ENCODE data around the gene RCE1. TPM values are rescaled to one million over a fixed set of nuclear protein-coding genes. Genes with fewer than 3 reads are reported as not detected.

Gene RCE1
- total RNA-seq, 1 experiment from 2014 or later, result 33.1 TPM

GRCh38 chr11:66856496-66857233 lies 13.4 kb downstream of the RCE1 start, which contains the start of gene LRFN4:
Gene LRFN4 (plus strand): TSS chr11:66857064. CDS start chr11:66857745, 681 bp downstream.
- H3K4me3 ChIP-seq (ENCODE audit: low read depth, low read length, poor library complexity, severe bottlenecking), result peak within 1 kb of the TSS; percentile 72
- H3K27me3 ChIP-seq (replicated peaks; ENCODE audit: insufficient read depth, low read depth, low read length, poor library complexity), result no peaks in the 10 kb centered on the region
- H3K4me1 ChIP-seq (ENCODE audit: insufficient read depth, low read length, poor library complexity, severe bottlenecking), result peaks cover 16% of the 10 kb centered on the region
- peak within 1 kb of the TSS; percentile 69 for H3K27ac ChIP-seq (ENCODE audit: low read depth, low read length, poor library complexity, severe bottlenecking)
- intact Hi-C loops (cut with micrococcal nuclease; ENCODE audit: unreplicated experiment), result no loop called here
- DNase-seq (ENCODE audit: low spot score), result peak; percentile 80
- POLR2A ChIA-PET (ENCODE audit: low non-redundant PET), result no interaction called here
- TF ChIP-seq CTCF (conservative IDR thresholded peaks at IDR 0.05; ENCODE audit: low read depth, low read length) (no peak), EZH2 (IDR thresholded peaks at IDR 0.05; ENCODE audit: borderline replicate concordance, low read depth, low read length, poor library complexity, severe bottlenecking) (no peak)
- peaks cover 11% of the 10 kb centered on the region for H3K36me3 ChIP-seq (ENCODE audit: insufficient read depth, low read length, poor library complexity, severe bottlenecking)
- H3K9me3 ChIP-seq (ENCODE audit: low read depth, low read length, poor library complexity, severe bottlenecking), result no peaks in the 10 kb centered on the region
- no TSS peak for BruUV-seq (replicated peaks)
- CTCF ChIA-PET, result interaction anchor here (0.7 to 0.9 kb wide), 2 partner anchors 15 to 495 kb away, joined by 4 to 6 read pairs; no protein-coding TSS in a partner anchor

- CTCF ChIA-PET, result interaction anchor here (0.5 kb wide), 1 partner anchor 64 kb away, joined by 3 read pairs; no protein-coding TSS in a partner anchor
- H3K27ac ChIP-seq (ENCODE audit: low read depth, low read length, poor library complexity, severe bottlenecking), result peak overlapping the region; percentile 69
Observed at GRCh38 chr11:66857234-66857926, 14.1 kb downstream of the RCE1 start.

GRCh38 chr11:66857927-66858185 lies 14.6 kb downstream of the RCE1 start:
- Histone ChIP-seq H3K4me3 (ENCODE audit: low read depth, low read length, poor library complexity, severe bottlenecking) (peak overlapping the region; percentile 72), H3K4me1 (ENCODE audit: insufficient read depth, low read length, poor library complexity, severe bottlenecking) (peaks cover 16% of the 10 kb centered on the region), H3K36me3 (ENCODE audit: insufficient read depth, low read length, poor library complexity, severe bottlenecking) (peaks cover 11% of the 10 kb centered on the region), H3K27ac (ENCODE audit: low read depth, low read length, poor library complexity, severe bottlenecking) (peak overlapping the region; percentile 69), H3K9me3 (ENCODE audit: low read depth, low read length, poor library complexity, severe bottlenecking) (no peaks in the 10 kb centered on the region), H3K27me3 (replicated peaks; ENCODE audit: insufficient read depth, low read depth, low read length, poor library complexity) (no peaks in the 10 kb centered on the region)
- intact Hi-C loops (cut with micrococcal nuclease; ENCODE audit: unreplicated experiment), result no loop called here
- ChIA-PET CTCF (interaction anchor here (0.5 kb wide), 1 partner anchor 65 kb away, joined by 3 read pairs; no protein-coding TSS in a partner anchor), POLR2A (ENCODE audit: low non-redundant PET) (no interaction called here)
- no TSS peak for BruUV-seq (replicated peaks)
- peak; percentile 26 for DNase-seq (ENCODE audit: low spot score)
- TF ChIP-seq EZH2 (IDR thresholded peaks at IDR 0.05; ENCODE audit: borderline replicate concordance, low read depth, low read length, poor library complexity, severe bottlenecking) (no peak), CTCF (conservative IDR thresholded peaks at IDR 0.05; ENCODE audit: low read depth, low read length) (no peak)

More at GRCh38 chr11:66857234-66857926, 14.1 kb downstream of the RCE1 start:
- POLR2A ChIA-PET (ENCODE audit: low non-redundant PET), result no interaction called here
- TSS peak; percentile 27 for BruUV-seq (replicated peaks)
- Histone ChIP-seq H3K36me3 (ENCODE audit: insufficient read depth, low read length, poor library complexity, severe bottlenecking) (peaks cover 11% of the 10 kb centered on the region), H3K9me3 (ENCODE audit: low read depth, low read length, poor library complexity, severe bottlenecking) (no peaks in the 10 kb centered on the region), H3K4me1 (ENCODE audit: insufficient read depth, low read length, poor library complexity, severe bottlenecking) (peaks cover 16% of the 10 kb centered on the region), H3K27me3 (replicated peaks; ENCODE audit: insufficient read depth, low read depth, low read length, poor library complexity) (no peaks in the 10 kb centered on the region), H3K4me3 (ENCODE audit: low read depth, low read length, poor library complexity, severe bottlenecking) (peak overlapping the region; percentile 72)
- DNase-seq (ENCODE audit: low spot score), result peak; percentile 40
- TF ChIP-seq EZH2 (IDR thresholded peaks at IDR 0.05; ENCODE audit: borderline replicate concordance, low read depth, low read length, poor library complexity, severe bottlenecking) (no peak), CTCF (conservative IDR thresholded peaks at IDR 0.05; ENCODE audit: low read depth, low read length) (no peak)
- intact Hi-C loops (cut with micrococcal nuclease; ENCODE audit: unreplicated experiment), result no loop called here

Measured in A673 (cell line).